GM19468 (cell line): ENCODE results near the gene ADGRD1.
"Not testable (repeated sequence)": the region's sequence is repeated elsewhere in the genome, so short reads cannot be mapped to it uniquely, and the experiment has no call there.

Experiments used
- ATAC-seq: cut with Tn5 transposase; IDR thresholded peaks from one replicate; pipeline ENCODE4 v1.9.1; 2021; ENCODE audit warnings: mild to moderate bottlenecking, moderate library complexity, moderate number of reproducible peaks; ENCODE audit not compliant: unreplicated experiment; ENCODE audit errors: extremely low read depth

Gene ADGRD1

DNA sequence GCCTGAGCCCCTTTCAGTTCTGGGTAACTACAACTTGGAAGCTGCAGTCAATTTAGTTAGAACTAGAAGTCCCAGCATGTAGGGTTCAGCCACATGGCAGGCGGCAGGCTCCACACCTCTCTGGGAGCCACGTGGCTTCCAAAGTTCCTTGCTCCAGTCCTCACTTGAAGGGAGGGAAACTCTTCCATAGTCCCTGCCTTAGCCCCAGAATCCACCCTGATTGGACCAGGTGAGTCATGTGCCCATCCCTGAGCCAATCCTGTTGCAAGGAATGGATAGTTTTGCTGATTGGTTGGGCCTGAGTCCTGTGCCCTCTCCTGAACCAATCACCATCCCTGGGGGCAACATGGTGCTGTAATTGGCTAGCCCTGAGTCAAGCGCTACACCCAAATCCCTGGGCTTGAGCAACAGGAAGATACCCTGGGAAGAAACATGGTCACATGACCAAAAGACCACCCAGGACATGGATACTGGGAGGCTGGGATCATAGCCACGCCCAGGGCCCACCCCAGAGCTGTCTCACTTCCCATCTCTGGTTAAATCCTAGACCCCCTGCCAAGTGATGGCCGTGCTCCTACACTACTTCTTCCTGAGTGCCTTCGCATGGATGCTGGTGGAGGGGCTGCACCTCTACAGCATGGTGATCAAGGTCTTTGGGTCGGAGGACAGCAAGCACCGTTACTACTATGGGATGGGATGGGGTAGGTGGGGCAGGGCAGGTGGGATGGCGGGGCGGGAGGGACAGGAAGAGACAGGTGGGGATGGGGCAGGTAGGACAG lies 154.7 kb downstream of the ADGRD1 start:
- ATAC-seq = no peak

- ATAC-seq = no peak
Measured at GRCh38 chr12:131111446-131111845, 157.7 kb downstream of the ADGRD1 start.

GRCh38 chr12:131112021-131112420 lies 158.3 kb downstream of the ADGRD1 start:
- no peak for ATAC-seq

DNA sequence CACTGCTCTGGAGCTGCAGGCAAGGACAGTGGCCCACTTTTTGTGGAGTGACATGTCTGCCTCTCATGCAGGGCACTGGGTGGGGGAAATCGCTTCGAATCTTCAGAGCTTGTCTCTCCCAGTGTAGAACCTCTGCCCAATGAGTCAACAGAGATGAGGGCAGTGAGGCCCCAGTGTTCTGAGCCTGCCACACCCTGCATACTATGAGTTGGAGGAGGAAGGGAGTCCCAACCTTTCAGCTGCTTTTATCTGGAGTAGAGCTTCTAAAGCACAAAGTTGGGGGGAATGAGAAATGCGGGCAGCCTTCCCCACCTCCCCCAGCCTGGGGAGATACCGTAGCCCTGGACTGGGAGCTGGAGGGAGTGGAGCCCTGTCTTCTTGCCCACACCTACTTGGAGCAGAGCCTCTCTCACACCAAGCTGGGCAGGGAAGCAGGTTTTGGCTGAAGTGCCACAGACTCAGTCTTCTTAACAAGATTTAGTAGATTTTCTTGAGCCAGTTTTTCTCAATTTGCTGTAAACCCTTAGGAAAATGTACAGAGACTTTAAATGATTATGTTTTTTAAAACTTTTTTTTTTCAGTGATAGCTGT lies 159.1 kb downstream of the ADGRD1 start:
- no peak for ATAC-seq

DNA sequence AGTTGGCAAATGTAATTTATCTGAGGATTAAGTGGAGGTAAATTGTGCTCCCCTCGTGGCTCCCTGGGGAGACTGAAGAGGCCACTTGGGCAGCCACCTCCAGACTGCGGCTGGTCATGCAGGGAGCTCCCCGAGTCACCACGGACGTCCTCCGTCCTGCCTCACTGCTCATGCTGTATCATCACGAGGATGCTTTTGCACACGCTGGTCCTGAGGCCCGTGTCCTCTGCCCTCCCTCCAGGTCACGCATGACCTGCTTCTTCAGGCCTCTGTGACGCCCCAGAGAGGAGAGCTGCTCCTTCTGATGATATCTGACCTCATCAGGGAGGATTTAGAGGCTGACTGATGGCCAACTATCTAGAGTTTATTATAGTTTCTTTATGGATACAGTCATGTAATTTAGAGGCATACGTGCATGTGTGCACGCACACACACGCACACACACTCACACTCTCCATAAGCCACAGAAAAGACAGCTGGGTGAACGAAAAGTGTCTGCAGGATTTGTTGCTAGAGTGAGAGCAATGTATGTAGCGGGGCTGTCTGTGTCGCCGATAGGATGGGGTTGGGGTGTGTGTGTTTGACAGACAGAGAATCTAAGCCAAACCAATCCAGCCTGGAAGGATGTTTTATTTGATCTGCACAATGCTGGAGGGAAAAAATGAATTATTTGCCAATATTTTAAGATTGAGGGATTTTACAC lies 160.0 kb downstream of the ADGRD1 start:
- no peak for ATAC-seq

- ATAC-seq = no peak
Measured at GRCh38 chr12:131114271-131114670, 160.6 kb downstream of the ADGRD1 start.

DNA sequence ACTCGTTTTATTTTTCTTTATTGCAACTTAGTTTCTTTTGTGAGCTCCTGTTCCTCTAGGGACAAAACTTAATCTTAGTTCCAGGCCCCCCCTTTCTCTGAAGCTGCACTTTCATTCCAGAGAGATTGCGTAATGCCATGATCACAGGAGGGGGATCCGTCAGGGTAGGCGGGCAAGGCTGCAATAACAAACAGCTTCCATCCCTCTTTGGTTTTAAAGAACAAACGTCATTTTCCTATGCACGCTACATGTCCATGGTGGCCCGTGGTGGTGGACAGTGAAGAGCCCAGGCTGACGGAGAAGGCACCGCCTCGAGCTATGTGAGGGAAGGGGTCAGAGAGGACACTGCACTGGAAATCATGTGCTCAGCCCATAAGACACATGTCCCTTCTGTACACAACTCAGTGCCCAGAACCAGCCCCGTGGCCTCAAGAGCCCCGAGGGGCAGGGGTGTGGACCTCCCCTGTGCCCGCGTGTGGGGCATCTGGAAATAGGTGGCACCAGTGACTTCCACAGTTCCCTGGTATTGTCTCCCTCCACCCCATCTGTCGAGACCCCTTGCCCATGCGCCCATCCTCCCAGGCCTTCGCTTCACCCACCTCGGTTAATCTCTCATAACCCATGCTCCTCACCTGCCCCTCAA lies 161.4 kb downstream of the ADGRD1 start:
- no peak for ATAC-seq

- no peak for ATAC-seq
Measured at GRCh38 chr12:131115766-131116467, 162.2 kb downstream of the ADGRD1 start.

GRCh38 chr12:131116468-131117117 lies 162.9 kb downstream of the ADGRD1 start:
- no peak for ATAC-seq

DNA sequence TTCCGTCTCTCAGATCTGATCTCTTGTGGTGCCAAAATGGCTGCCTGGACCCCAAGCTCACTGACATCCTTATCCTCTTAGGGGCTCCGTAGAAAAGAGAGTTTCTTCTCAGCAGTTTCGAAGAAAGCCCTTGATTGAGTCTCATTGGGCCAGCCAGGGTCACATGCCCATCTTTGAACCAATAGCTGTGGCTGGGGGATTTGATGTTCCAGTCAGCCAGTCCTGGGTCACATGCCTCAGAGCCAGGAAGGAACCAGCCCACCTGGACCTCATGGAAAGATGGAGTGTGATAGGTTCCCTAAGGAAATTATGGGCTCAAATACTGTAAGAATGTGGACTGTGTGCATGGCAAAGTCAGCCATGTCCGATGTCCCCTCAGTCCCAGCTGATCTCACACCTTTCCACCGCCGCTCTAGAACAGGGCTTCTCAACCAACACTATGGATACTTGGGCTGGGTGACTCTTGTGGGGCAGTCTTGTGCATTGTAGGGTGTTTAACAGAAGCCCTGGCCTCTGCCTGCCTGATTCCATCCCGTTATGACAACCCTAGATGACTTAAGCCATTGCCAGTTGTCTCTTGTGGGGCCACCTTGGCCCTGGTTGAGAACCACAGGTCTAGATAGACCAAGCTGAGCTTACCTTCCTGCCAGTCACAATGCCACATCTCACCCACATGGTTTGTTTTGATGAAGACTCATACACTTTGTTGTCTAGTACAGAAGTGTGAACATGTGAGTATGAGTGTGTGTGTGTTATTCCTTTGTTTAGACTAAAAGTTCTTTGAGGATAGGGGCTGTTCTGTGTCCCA lies 163.9 kb downstream of the ADGRD1 start:
- no peak for ATAC-seq

DNA sequence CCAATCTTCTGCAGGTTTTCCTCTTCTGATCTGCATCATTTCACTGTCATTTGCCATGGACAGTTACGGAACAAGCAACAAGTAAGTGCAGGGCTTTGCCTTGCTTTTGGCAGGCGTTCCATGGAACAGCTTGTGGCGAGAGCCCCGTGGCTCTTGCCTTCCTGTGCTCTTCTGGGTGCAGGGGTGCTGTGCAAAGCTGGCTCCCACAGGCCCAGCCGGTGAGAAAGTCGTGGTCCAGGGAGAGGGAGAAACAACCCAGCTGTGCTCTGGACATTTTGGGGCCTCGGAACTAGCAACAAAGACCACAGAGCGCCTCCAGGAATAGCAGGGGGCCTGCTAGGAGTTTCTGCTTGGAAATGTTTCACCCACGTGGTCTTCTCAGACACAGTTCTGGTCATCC lies 164.7 kb downstream of the ADGRD1 start:
- ATAC-seq = no peak

DNA sequence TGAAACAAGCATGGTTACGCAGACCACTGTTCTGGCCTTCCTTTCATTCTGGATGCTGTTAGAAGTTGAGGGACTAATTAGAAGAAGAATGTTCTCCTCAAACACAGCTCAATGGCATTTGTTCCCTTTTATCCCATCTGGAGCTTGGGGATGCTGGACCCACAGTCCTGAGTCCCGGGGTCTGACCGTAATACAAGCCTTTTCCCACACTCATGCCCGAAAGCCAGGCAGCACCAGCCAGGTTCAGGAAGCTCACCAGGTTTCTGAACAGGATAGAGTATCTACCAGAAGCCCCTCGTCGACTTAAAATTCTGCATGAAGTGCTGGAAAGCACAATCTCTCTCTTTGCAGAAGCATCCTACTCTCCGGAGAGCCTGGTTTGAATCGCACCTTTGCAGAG lies 165.6 kb downstream of the ADGRD1 start:
- not testable (repeated sequence) for ATAC-seq

DNA sequence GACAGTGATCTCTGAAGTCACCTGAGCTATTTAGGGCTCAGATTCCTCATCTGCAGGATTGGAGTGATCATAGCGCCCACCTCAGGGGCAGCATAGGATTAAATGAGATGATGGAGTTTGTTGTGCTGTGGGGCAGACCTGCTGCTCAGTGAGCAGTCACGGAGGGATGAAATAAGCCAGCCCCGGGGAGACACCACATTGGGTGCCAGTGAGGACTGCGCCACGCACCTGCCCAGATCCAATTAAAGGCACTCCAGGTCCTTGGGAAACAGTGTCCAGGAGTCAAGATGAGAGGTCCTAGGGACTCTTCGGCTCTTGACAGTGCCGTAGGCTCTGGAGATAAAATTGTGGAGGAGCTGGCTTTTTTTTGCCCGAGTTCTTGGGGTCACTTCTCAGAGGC lies 166.2 kb downstream of the ADGRD1 start:
- ATAC-seq = no peak

DNA sequence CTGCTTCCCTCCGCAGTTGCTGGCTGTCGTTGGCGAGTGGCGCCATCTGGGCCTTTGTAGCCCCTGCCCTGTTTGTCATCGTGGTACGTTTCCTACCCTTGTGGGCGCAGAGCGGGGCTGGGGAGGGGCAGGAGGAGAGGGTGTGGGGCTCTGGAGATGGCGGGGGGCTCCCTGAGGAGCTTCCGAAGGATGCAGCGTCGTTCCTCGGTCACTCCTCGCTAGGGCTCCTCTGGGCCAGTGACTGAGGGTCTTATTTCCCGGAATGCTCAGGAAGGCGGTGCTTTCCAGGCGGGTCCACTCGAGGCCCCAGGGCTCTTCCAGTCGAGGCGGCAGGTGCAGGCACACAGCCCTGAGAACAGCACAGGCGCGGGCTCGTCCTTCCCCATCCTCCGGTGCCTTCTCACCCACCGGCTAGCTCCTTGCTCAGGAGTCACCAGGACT lies 167.1 kb downstream of the ADGRD1 start:
- no peak for ATAC-seq

GRCh38 chr12:131121705-131122405 lies 168.1 kb downstream of the ADGRD1 start:
- ATAC-seq = no peak

DNA sequence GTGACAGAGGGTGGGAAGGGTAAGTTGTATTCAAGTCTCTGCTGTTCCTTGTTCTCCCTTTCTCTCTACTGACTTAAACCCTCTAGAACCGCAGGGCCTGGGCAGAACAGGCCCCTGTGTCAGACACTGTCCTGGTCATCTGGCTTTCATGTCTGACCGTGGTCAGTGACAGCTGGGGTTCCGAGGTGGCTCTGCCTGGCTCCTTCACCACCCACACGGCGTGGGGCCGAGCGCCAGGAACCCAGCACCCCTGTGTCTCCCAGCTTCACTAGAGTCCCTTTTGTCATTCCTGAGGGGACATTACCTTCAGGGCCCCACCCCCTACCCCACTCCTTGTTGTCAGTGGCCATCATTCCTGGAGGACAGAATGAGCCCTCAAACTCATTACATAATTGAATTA lies 168.9 kb downstream of the ADGRD1 start:
- ATAC-seq = no peak

DNA sequence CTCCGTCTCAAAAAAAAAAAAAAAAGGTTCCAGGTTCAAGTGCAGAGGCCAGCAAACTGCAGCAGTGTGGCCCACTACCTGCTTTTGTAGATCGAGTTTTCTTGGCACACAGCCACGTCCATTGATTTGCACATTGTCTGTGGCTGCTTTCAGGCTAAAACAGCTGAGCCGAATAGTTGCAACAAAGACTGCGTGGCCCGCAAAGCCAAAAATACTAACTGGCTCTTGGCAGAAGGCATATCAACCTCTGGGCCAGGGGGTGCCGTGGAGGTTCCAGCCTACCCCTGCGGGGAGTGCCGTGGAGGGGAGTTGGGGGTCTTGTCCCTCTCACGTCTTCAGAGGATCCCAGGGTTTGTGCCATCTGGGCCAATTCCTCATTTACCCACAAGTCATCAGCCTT lies 170.1 kb downstream of the ADGRD1 start:
- ATAC-seq = no peak

DNA sequence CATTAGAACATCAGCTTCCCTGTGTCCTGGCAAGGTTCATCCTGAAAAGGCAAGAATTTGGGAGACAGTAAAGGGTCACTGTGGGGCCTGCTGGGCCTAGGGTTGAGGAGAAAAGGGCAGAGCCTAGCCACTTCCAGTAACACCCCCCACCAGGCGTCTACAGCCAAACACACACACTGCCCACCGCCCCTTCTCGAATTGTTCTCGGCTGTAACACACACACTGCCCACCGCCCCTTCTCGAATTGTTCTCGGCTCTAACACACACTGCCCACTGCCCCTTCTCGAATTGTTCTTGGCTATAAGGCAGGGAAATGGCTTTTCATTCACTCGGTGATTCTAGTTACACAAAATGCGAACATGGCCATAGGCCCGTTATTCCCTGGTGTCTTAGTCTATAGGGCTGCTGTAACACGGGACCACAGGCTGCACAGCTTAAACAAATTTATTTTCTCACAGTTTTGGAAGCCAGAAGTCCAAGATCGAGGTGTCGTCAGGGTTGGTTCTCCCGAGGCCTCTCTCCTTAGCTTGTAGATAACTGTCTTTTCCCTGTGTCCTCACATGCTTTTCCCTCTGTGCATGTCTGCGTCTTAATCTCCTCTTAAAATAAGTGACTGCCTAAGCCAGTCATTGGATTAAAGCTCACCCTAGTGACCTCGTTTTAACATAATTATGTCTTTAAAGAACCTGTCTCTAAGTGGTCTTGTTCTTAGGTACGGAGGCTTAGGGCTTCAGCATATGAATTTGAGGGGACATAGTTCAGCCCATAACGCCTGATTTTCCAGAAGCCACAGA lies 171.0 kb downstream of the ADGRD1 start:
- ATAC-seq = no peak
